ENCODE measurements around the gene NXPH4.

DNA sequence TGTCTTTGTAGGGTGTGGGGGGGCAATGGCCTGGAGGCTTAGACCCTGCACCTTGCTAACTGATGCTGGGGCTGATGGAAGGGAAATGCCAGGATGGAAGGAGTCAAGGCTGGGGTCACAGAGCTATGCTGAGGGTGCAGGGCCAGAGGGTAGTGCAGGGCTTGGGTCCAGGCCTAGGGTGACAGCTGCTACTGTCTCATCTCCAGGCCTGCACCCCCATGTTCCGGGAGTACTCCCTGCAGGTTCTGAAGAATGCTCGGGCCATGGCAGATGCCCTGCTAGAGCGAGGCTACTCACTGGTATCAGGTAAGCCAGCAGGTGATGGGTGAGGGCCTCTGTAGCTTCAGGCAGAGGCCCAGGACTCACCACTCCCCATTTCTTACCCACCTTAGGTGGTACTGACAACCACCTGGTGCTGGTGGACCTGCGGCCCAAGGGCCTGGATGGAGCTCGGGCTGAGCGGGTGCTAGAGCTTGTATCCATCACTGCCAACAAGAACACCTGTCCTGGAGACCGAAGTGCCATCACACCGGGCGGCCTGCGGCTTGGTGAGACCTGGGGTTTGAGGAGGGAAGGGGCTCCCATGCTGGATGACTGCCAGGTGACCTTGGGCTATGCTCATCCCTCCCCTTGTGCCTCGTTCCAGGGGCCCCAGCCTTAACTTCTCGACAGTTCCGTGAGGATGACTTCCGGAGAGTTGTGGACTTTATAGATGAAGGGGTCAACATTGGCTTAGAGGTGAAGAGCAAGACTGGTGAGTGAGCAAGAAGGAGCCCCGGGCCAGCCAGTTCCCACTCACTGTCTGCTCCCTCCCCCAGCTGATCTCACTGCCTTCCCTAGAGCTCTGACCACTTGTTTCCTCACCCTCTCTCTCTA, 17.0 kb downstream of the NXPH4 start:
- TF ChIP-seq, protein P1, sequence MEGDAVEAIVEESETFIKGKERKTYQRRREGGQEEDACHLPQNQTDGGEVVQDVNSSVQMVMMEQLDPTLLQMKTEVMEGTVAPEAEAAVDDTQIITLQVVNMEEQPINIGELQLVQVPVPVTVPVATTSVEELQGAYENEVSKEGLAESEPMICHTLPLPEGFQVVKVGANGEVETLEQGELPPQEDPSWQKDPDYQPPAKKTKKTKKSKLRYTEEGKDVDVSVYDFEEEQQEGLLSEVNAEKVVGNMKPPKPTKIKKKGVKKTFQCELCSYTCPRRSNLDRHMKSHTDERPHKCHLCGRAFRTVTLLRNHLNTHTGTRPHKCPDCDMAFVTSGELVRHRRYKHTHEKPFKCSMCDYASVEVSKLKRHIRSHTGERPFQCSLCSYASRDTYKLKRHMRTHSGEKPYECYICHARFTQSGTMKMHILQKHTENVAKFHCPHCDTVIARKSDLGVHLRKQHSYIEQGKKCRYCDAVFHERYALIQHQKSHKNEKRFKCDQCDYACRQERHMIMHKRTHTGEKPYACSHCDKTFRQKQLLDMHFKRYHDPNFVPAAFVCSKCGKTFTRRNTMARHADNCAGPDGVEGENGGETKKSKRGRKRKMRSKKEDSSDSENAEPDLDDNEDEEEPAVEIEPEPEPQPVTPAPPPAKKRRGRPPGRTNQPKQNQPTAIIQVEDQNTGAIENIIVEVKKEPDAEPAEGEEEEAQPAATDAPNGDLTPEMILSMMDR (IDR thresholded peaks at IDR 0.05), result no peak
- no peak for TF ChIP-seq ZFX (IDR thresholded peaks at IDR 0.05; ENCODE audit: borderline replicate concordance)
